ENCODE results near the gene CHST3. TPM values are rescaled to one million over a fixed set of nuclear protein-coding genes. Genes with fewer than 3 reads are reported as not detected.

The CHST3 gene
- total RNA-seq, 1 experiment from 2014 or later = 44.6 TPM

DNA sequence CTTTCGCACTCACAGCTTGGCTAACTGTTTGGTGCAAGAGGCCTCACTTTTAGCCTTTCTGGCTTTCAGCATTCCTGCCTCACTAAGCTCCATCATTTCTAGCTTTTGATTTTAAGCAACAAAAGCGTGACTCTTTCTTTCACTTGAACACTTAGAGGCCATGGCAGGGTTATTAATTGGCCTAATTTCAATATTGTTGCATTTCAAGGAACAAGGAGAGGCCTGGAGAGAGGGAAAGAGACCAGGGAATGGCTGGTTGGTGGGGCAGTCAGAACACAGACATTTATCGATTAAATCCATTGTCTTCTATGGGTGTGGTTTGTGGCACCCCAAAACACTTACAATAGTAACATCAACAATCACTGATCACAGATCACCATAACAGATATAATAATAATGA lies 31.3 kb downstream of the CHST3 start:
- ChIA-PET POLR2A (interaction anchor here (0.5 to 0.7 kb wide), 2 partner anchors 52 to 300 kb away, joined by 3 to 12 read pairs; no protein-coding TSS in a partner anchor), CTCF (interaction anchor here (0.6 kb wide), 1 partner anchor 65 kb away, joined by 3 read pairs; no protein-coding TSS in a partner anchor)
- no TSS peak for BruUV-seq (replicated peaks)
- Histone ChIP-seq H3K36me3 (ENCODE audit: control insufficient read depth, insufficient read depth, low read length) (no peaks in the 10 kb centered on the region), H3K4me3 (ENCODE audit: low read depth in 2 of 2, low read length in 2 of 2) (no peak overlapping the region), H3K9me3 (ENCODE audit: control insufficient read depth, insufficient read depth, low read depth, low read length) (no peaks in the 10 kb centered on the region), H3K27ac (ENCODE audit: low read length) (no peak overlapping the region; the same call in 1 of the 2 replicates), H3K27me3 (ENCODE audit: control insufficient read depth, insufficient read depth, low read length) (no peaks in the 10 kb centered on the region), H3K4me1 (ENCODE audit: control insufficient read depth, insufficient read depth, low read length) (peaks cover 51% of the 10 kb centered on the region)
- in situ Hi-C loops (cut with HindIII; ENCODE audit: low pct_unique_long_range_greater_than_20kb, low sequenced_read_pairs) = no loop called here
- intact Hi-C loops (cut with micrococcal nuclease; ENCODE audit: unreplicated experiment) = no loop called here
- DNase-seq (ENCODE audit: low read depth, low spot score) (no peak), ATAC-seq (no peak)
- no peak for TF ChIP-seq TCF7L2 (IDR thresholded peaks at IDR 0.05; ENCODE audit: low read depth, low read length)
- TF ChIP-seq SIN3A (IDR thresholded peaks at IDR 0.05; ENCODE audit: borderline replicate concordance, insufficient read depth, low read depth, low read length) = no peak
- TF ChIP-seq POLR2AphosphoS5 (IDR thresholded peaks at IDR 0.05; ENCODE audit: low read depth, low read length) = no peak
- TF ChIP-seq, protein P1, sequence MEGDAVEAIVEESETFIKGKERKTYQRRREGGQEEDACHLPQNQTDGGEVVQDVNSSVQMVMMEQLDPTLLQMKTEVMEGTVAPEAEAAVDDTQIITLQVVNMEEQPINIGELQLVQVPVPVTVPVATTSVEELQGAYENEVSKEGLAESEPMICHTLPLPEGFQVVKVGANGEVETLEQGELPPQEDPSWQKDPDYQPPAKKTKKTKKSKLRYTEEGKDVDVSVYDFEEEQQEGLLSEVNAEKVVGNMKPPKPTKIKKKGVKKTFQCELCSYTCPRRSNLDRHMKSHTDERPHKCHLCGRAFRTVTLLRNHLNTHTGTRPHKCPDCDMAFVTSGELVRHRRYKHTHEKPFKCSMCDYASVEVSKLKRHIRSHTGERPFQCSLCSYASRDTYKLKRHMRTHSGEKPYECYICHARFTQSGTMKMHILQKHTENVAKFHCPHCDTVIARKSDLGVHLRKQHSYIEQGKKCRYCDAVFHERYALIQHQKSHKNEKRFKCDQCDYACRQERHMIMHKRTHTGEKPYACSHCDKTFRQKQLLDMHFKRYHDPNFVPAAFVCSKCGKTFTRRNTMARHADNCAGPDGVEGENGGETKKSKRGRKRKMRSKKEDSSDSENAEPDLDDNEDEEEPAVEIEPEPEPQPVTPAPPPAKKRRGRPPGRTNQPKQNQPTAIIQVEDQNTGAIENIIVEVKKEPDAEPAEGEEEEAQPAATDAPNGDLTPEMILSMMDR (IDR thresholded peaks at IDR 0.05) = no peak
- TF ChIP-seq, protein P2, sequence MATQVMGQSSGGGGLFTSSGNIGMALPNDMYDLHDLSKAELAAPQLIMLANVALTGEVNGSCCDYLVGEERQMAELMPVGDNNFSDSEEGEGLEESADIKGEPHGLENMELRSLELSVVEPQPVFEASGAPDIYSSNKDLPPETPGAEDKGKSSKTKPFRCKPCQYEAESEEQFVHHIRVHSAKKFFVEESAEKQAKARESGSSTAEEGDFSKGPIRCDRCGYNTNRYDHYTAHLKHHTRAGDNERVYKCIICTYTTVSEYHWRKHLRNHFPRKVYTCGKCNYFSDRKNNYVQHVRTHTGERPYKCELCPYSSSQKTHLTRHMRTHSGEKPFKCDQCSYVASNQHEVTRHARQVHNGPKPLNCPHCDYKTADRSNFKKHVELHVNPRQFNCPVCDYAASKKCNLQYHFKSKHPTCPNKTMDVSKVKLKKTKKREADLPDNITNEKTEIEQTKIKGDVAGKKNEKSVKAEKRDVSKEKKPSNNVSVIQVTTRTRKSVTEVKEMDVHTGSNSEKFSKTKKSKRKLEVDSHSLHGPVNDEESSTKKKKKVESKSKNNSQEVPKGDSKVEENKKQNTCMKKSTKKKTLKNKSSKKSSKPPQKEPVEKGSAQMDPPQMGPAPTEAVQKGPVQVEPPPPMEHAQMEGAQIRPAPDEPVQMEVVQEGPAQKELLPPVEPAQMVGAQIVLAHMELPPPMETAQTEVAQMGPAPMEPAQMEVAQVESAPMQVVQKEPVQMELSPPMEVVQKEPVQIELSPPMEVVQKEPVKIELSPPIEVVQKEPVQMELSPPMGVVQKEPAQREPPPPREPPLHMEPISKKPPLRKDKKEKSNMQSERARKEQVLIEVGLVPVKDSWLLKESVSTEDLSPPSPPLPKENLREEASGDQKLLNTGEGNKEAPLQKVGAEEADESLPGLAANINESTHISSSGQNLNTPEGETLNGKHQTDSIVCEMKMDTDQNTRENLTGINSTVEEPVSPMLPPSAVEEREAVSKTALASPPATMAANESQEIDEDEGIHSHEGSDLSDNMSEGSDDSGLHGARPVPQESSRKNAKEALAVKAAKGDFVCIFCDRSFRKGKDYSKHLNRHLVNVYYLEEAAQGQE (IDR thresholded peaks at IDR 0.05; ENCODE audit: insufficient read depth in 1 of 2, low read depth in 2 of 2, low read length in 1 of 2) = no peak

DNA sequence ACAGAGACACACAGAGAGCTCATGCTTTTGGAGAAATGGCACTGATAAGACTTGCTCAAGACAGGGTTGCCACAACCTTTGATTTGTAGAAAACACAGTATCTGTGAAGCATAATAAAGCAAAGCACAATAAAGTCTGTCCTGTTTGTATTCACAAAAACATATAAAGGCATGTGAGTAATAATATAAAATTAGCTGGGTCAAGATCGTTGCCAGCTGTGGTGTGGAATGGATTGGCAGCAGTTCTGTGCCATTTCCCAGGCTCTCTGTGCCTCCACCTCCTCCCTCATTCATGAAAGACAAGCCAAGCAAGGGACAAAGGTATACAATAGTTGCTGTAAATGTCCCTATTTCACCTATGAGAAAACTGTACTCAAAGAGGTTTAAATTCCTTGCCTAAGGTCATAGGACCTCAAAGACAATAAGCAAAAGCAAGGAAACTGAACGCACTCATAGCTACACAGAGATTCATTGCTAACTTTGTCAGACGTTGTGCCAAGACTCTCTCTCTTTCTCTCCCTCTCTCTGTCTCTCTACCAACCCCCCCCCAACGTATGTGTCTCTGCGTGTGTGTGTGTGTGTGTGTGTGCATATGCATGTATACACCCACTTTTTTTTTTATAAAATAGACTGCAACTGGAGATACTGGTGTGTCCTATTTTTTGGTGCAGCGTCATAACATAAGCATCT lies 31.8 kb downstream of the CHST3 start:
- Histone ChIP-seq H3K36me3 (ENCODE audit: control insufficient read depth, insufficient read depth, low read length) (no peaks in the 10 kb centered on the region), H3K9me3 (ENCODE audit: control insufficient read depth, insufficient read depth, low read depth, low read length) (no peaks in the 10 kb centered on the region), H3K4me3 (ENCODE audit: low read depth in 2 of 2, low read length in 2 of 2) (no peak overlapping the region), H3K27ac (ENCODE audit: low read length) (no peak overlapping the region; the same call in 1 of the 2 replicates), H3K4me1 (ENCODE audit: control insufficient read depth, insufficient read depth, low read length) (peaks cover 56% of the 10 kb centered on the region), H3K27me3 (ENCODE audit: control insufficient read depth, insufficient read depth, low read length) (no peaks in the 10 kb centered on the region)
- POLR2A ChIA-PET = interaction anchor here (0.5 to 0.7 kb wide), 2 partner anchors 51 to 299 kb away, joined by 3 to 12 read pairs; no protein-coding TSS in a partner anchor
- in situ Hi-C loops (cut with HindIII; ENCODE audit: low pct_unique_long_range_greater_than_20kb, low sequenced_read_pairs) (no loop called here), intact Hi-C loops (cut with micrococcal nuclease; ENCODE audit: unreplicated experiment) (no loop called here)
- TF ChIP-seq, protein P1 (IDR thresholded peaks at IDR 0.05) = no peak
- TF ChIP-seq, protein P2 (IDR thresholded peaks at IDR 0.05; ENCODE audit: insufficient read depth in 1 of 2, low read depth in 2 of 2, low read length in 1 of 2) = no peak
- TF ChIP-seq TCF7L2 (IDR thresholded peaks at IDR 0.05; ENCODE audit: low read depth, low read length) (no peak), SIN3A (IDR thresholded peaks at IDR 0.05; ENCODE audit: borderline replicate concordance, insufficient read depth, low read depth, low read length) (no peak), POLR2AphosphoS5 (IDR thresholded peaks at IDR 0.05; ENCODE audit: low read depth, low read length) (no peak)
- ATAC-seq (no peak), DNase-seq (ENCODE audit: low read depth, low spot score) (no peak)
- CTCF ChIA-PET = interaction anchor here (0.6 kb wide), 1 partner anchor 65 kb away, joined by 3 read pairs; no protein-coding TSS in a partner anchor
- TSS peak; percentile 50 for BruUV-seq (replicated peaks)

Data from Panc1 (cell line).